Endodermal cell (in vitro differentiated cells): Measurements from ENCODE around the gene NAA15. TPM values are rescaled to one million over a fixed set of nuclear protein-coding genes. Genes with fewer than 3 reads are reported as not detected.

Source experiments
- DNase-seq: peaks from one replicate; pipeline ENCODE4 v3.0.0-alpha.2; 2017
- H3K27ac ChIP-seq: 2 replicates; pipeline ENCODE4 v1.5.1; 2013; ENCODE audit warnings: mild to moderate bottlenecking, low read depth, low read length, moderate library complexity
- H3K27me3 ChIP-seq: 2 replicates; pipeline ENCODE4 v1.6.1; 2013; ENCODE audit warnings: mild to moderate bottlenecking, low read length, moderate library complexity; ENCODE audit not compliant: insufficient read depth, control insufficient read depth, poor library complexity, severe bottlenecking
- H3K36me3 ChIP-seq: 2 replicates; pipeline ENCODE4 v1.7.0; 2013; ENCODE audit warnings: mild to moderate bottlenecking, low read length, moderate library complexity; ENCODE audit not compliant: control insufficient read depth, insufficient read depth
- H3K4me1 ChIP-seq: one replicate; pipeline ENCODE4 v1.7.0; 2013; ENCODE audit warnings: low read length; ENCODE audit not compliant: control insufficient read depth, insufficient read depth
- H3K4me3 ChIP-seq: 2 replicates; pipeline ENCODE4 v1.5.1; 2013; ENCODE audit warnings: mild to moderate bottlenecking, low read length, moderate library complexity
- H3K9ac ChIP-seq: 2 replicates; pipeline ENCODE4 v1.6.1; 2013; ENCODE audit warnings: mild to moderate bottlenecking, low read length, moderate library complexity; ENCODE audit not compliant: poor library complexity, severe bottlenecking; ENCODE audit errors: extremely low read depth
- H3K9me3 ChIP-seq: 2 replicates; pipeline ENCODE4 v1.6.1; 2013; ENCODE audit warnings: mild to moderate bottlenecking, low read length, moderate library complexity; ENCODE audit not compliant: control insufficient read depth
- H3K27ac Mint-ChIP-seq: 2 replicates; pipeline ENCODE4 v1.8.0; 2020; ENCODE audit warnings: mixed read lengths
- H3K27me3 Mint-ChIP-seq: 2 replicates; pipeline ENCODE4 v1.8.0; 2021; ENCODE audit warnings: mild to moderate bottlenecking, mixed read lengths; ENCODE audit not compliant: insufficient read depth
- H3K36me3 Mint-ChIP-seq: 2 replicates; pipeline ENCODE4 v1.8.0; 2020; ENCODE audit warnings: low read depth, mixed read lengths
- H3K4me1 Mint-ChIP-seq: 2 replicates; pipeline ENCODE4 v1.8.0; 2020; ENCODE audit warnings: mixed read lengths
- H3K4me3 Mint-ChIP-seq: 2 replicates; pipeline ENCODE4 v1.8.0; 2020; ENCODE audit warnings: mild to moderate bottlenecking, moderate library complexity, mixed read lengths
- H3K9me3 Mint-ChIP-seq: 2 replicates; pipeline ENCODE4 v1.8.0; 2020; ENCODE audit warnings: mild to moderate bottlenecking, mixed read lengths
- CTCF ChIP-seq: fragments of 200-600 bp; sonication (generic); conservative IDR thresholded peaks from 2 replicates; pipeline ENCODE4 v1.5.0; 2021; ENCODE audit warnings: antibody characterized with exemption, mild to moderate bottlenecking
- WGBS, 2 experiments: methylation state at CpG; one replicate each; pipeline versions ENCODE4 v1.1.5 to v1.1.7; 2013; ENCODE audit warnings: missing lambda C conversion rate in 2 of 2, mixed read lengths in 1 of 2; ENCODE audit not compliant: insufficient coverage in 1 of 2, insufficient read length in 1 of 2; 5-methylcytosine and 5-hydroxymethylcytosine counted together
- total RNA-seq, 2 donors: library from RNA; stranded (reverse); fragmentation: NEBNext Ultra II Directional in 1 of 2; extraction: Animal tissue kit (Norgen Biotek cat#: 25700) in 1 of 2; gene quantifications; 2 replicates in 1 of 2; 3 replicates in 1 of 2; pipeline ENCODE4 v1.2.1, GENCODE V29; 2021

The NAA15 gene
- total RNA-seq, 2 donors from 2014 or later: 64.7 to 78.9 TPM

- Histone ChIP-seq H3K4me3 (no peak overlapping the region), H3K36me3 (peaks cover 14% of the 10 kb centered on the region), H3K27me3 (no peaks in the 10 kb centered on the region), H3K9ac (no peak overlapping the region), H3K9me3 (peaks cover 57% of the 10 kb centered on the region), H3K27ac (no peak overlapping the region), H3K4me1 (no peaks in the 10 kb centered on the region)
- Mint-ChIP-seq H3K27me3 (no peaks in the 10 kb centered on the region), H3K4me1 (peaks cover 4% of the 10 kb centered on the region), H3K9me3 (peaks cover 44% of the 10 kb centered on the region), H3K27ac (no peak overlapping the region), H3K36me3 (peaks cover 39% of the 10 kb centered on the region), H3K4me3 (no peak overlapping the region)
- TF ChIP-seq CTCF: no peak
- no peak for DNase-seq
- WGBS, 2 experiments: 91 to 100% methylated on average over 1 to 2 of the region's 2 CpGs
These were observed 118.1 kb downstream of the NAA15 start for GRCh38 chr4:139419388-139419914.

- Histone ChIP-seq H3K4me1 (no peaks in the 10 kb centered on the region), H3K9me3 (peaks cover 45% of the 10 kb centered on the region), H3K4me3 (no peak overlapping the region), H3K27ac (no peak overlapping the region), H3K27me3 (no peaks in the 10 kb centered on the region), H3K9ac (no peak overlapping the region), H3K36me3 (peaks cover 14% of the 10 kb centered on the region)
- Mint-ChIP-seq H3K4me3 (no peak overlapping the region), H3K4me1 (peaks cover 4% of the 10 kb centered on the region), H3K27me3 (no peaks in the 10 kb centered on the region), H3K27ac (no peak overlapping the region), H3K9me3 (peaks cover 32% of the 10 kb centered on the region), H3K36me3 (peaks cover 27% of the 10 kb centered on the region)
- DNase-seq: no peak
- TF ChIP-seq CTCF: no peak
- WGBS, 2 experiments: 100% methylated on average over 1 of the region's 1 CpG; no CpG with 5 or more reads in 1 of the 2 experiments
These were observed 119.3 kb downstream of the NAA15 start for GRCh38 chr4:139420652-139421051.

GRCh38 chr4:139436122-139436521 is 134.8 kb downstream of the NAA15 start:
- Histone ChIP-seq H3K9me3 (peaks cover 72% of the 10 kb centered on the region), H3K4me1 (no peaks in the 10 kb centered on the region), H3K27me3 (no peaks in the 10 kb centered on the region), H3K9ac (no peak overlapping the region), H3K36me3 (peaks cover 34% of the 10 kb centered on the region), H3K27ac (no peak overlapping the region), H3K4me3 (no peak overlapping the region)
- H3K4me3 Mint-ChIP-seq: no peak overlapping the region
- H3K27me3 Mint-ChIP-seq: peaks cover 2% of the 10 kb centered on the region
- no peak for DNase-seq
- 97% methylated on average over 23 of the region's 23 CpGs; no CpG with 5 or more reads in 1 of the 2 experiments for WGBS, 2 experiments
- TF ChIP-seq CTCF: no peak
- peaks cover 80% of the 10 kb centered on the region for H3K9me3 Mint-ChIP-seq
- peaks cover 62% of the 10 kb centered on the region for H3K36me3 Mint-ChIP-seq
- no peak overlapping the region for H3K27ac Mint-ChIP-seq
- H3K4me1 Mint-ChIP-seq: no peaks in the 10 kb centered on the region
